MM.1S (cell line): ENCODE data around the gene MYO1H.

Source experiments
- EZH2 ChIP-seq: fragments of 300-600 bp; sonication (generic); optimal IDR thresholded peaks from 2 replicates; pipeline ENCODE3; 2017; ENCODE audit warnings: low read depth, mild to moderate bottlenecking, antibody characterized with exemption, low read length, mixed read lengths
- EZH2phosphoT487 ChIP-seq: fragments of 300-600 bp; sonication (generic); IDR thresholded peaks from 2 replicates; pipeline ENCODE4 v1.6.1; 2018; ENCODE audit warnings: antibody characterized with exemption, low read length
- TF ChIP-seq, protein P1 (sequence below): fragments of 300-600 bp; sonication (generic); IDR thresholded peaks from 2 replicates; pipeline ENCODE4 v1.5.1; 2016; ENCODE audit warnings: antibody characterized with exemption, low read length, mixed read lengths

DNA sequence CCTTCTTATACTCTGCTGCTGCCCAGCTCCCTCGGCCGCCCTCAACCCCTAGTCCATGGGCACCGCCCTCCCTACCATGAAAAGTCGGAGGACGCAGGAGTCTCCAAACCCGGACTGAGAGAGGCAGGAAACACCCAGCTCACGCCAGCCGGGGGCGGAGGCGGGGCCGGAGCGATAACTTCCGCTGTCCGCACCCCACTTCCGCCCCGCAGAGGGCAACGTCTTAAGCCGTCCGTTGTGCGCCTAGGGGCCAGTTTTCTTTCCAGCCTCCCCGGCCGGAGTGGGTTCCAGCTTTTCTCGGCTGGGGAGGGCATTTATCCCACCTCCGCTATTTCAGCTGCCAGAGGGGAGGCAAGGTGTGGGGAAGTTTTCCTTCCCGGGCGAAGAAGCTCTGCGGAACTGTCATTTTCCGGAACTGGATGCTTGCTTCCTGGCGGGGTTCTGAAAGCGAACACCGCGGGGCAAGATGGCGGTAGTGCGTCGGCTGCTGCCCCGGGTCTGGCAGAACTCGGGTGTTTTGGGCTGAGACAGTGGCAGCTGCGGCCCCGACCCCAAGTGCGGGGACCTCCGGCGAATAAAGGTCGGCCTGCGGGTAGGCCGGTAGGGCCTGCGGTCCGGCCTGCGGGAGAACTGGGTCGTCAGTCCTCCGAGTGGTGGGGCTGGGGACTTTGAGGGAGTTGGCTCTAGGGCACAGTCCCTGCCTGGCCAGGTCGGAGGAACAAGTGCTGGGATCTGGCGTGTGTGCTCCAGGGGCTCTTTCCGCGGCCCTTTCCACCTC is 129.7 kb downstream of the MYO1H start, which contains the start of the genes KCTD10 and UBE3B:
- TF ChIP-seq, protein P1, sequence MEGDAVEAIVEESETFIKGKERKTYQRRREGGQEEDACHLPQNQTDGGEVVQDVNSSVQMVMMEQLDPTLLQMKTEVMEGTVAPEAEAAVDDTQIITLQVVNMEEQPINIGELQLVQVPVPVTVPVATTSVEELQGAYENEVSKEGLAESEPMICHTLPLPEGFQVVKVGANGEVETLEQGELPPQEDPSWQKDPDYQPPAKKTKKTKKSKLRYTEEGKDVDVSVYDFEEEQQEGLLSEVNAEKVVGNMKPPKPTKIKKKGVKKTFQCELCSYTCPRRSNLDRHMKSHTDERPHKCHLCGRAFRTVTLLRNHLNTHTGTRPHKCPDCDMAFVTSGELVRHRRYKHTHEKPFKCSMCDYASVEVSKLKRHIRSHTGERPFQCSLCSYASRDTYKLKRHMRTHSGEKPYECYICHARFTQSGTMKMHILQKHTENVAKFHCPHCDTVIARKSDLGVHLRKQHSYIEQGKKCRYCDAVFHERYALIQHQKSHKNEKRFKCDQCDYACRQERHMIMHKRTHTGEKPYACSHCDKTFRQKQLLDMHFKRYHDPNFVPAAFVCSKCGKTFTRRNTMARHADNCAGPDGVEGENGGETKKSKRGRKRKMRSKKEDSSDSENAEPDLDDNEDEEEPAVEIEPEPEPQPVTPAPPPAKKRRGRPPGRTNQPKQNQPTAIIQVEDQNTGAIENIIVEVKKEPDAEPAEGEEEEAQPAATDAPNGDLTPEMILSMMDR = no peak
- TF ChIP-seq EZH2phosphoT487 (no peak), EZH2 (no peak)
